IMR-90 (cell line): ENCODE measurements around the gene PTPRG. TPM values are rescaled to one million over a fixed set of nuclear protein-coding genes. Genes with fewer than 3 reads are reported as not detected.

Source experiments
- ATAC-seq: fragments of 200-7000 bp; cut with Tn5 transposase; 2 replicates; pipeline ENCODE4 v1.9.1; 2020; ENCODE audit warnings: low read depth, mild to moderate bottlenecking, moderate library complexity
- BruUV-seq: library from RNA; stranded (reverse); fragments of 400-500 nt; replicated peaks from 2 replicates; lab custom pipeline; 2021; lab: Mats Ljungman, UMichigan
- CTCF ChIA-PET: fragments of 300-600 bp; formaldehyde crosslinking; extraction: SDS; loops from one replicate; lab custom pipeline; 2021; ENCODE audit warnings: antibody characterized with exemption; lab: Yijun Ruan, JAX
- POLR2A ChIA-PET: fragments of 300-600 bp; sonication (Branson Sonifier 250); formaldehyde crosslinking; loops from one replicate; lab custom pipeline; 2022; ENCODE audit warnings: antibody characterized with exemption; ENCODE audit not compliant: unreplicated experiment; lab: Charles Lee
- DNase-seq: peaks from one replicate; pipeline ENCODE4 v3.0.0; 2013
- H2AFZ ChIP-seq: replicated peaks from 2 replicates; pipeline ENCODE3; 2013; ENCODE audit warnings: low read length, mild to moderate bottlenecking; ENCODE audit not compliant: poor library complexity
- H2AK5ac ChIP-seq: 2 replicates; pipeline ENCODE4 v1.6.1; 2013; ENCODE audit warnings: low read depth, low read length, inconsistent platforms
- H2AK9ac ChIP-seq: replicated peaks from 2 replicates; pipeline ENCODE3; 2013; ENCODE audit warnings: mild to moderate bottlenecking, low read depth, low read length, moderate library complexity; ENCODE audit not compliant: poor library complexity
- H2BK120ac ChIP-seq: 2 replicates; pipeline ENCODE4 v1.6.1; 2013; ENCODE audit warnings: low read depth, low read length, inconsistent platforms
- H2BK15ac ChIP-seq: 3 replicates; pipeline ENCODE4 v1.6.1; 2013; ENCODE audit warnings: low read depth, low read length, inconsistent platforms
- H2BK20ac ChIP-seq: 2 replicates; pipeline ENCODE4 v1.6.1; 2013; ENCODE audit warnings: low read depth, mild to moderate bottlenecking, inconsistent platforms, low read length, moderate library complexity
- H2BK5ac ChIP-seq: 2 replicates; pipeline ENCODE4 v1.6.1; 2013; ENCODE audit warnings: mild to moderate bottlenecking, low read depth, low read length, inconsistent platforms; ENCODE audit not compliant: poor library complexity, severe bottlenecking
- H3K14ac ChIP-seq: replicated peaks from 2 replicates; pipeline ENCODE4 v1.6.1; 2013; ENCODE audit warnings: low read depth, low read length, inconsistent platforms
- H3K18ac ChIP-seq: 2 replicates; pipeline ENCODE4 v1.6.1; 2013; ENCODE audit warnings: low read depth, low read length, control low read depth
- H3K23ac ChIP-seq: 2 replicates; pipeline ENCODE4 v1.6.1; 2013; ENCODE audit warnings: low read depth, low read length, inconsistent platforms
- H3K27ac ChIP-seq: 2 replicates; pipeline ENCODE4 v1.5.1; 2013; ENCODE audit warnings: mild to moderate bottlenecking, control low read depth, low read length; ENCODE audit not compliant: insufficient read depth
- H3K27me3 ChIP-seq: 2 replicates; pipeline ENCODE4 v1.6.1; 2013; ENCODE audit warnings: low read length; ENCODE audit not compliant: control insufficient read depth, insufficient read depth
- H3K36me3 ChIP-seq: 2 replicates; pipeline ENCODE4 v1.6.1; 2013; ENCODE audit warnings: low read length, mixed read lengths; ENCODE audit not compliant: control insufficient read depth, insufficient read depth
- H3K4ac ChIP-seq: 2 replicates; pipeline ENCODE4 v1.6.1; 2013; ENCODE audit warnings: low read depth, low read length, inconsistent platforms
- H3K4me1 ChIP-seq: 2 replicates; pipeline ENCODE4 v1.6.1; 2013; ENCODE audit warnings: low read length, mixed read lengths; ENCODE audit not compliant: control insufficient read depth, insufficient read depth
- H3K4me2 ChIP-seq: 2 replicates; pipeline ENCODE4 v1.6.1; 2013; ENCODE audit warnings: low read depth, mild to moderate bottlenecking, control low read depth, low read length, moderate library complexity
- H3K4me3 ChIP-seq: 2 replicates; pipeline ENCODE4 v1.5.1; 2013; ENCODE audit warnings: low read depth, mild to moderate bottlenecking, control low read depth, low read length, moderate library complexity; ENCODE audit not compliant: insufficient read depth
- H3K56ac ChIP-seq: 2 replicates; pipeline ENCODE4 v1.6.1; 2013; ENCODE audit warnings: low read length, inconsistent platforms; ENCODE audit not compliant: insufficient read depth; ENCODE audit errors: extremely low read depth
- H3K79me1 ChIP-seq, 2 experiments: 2 replicates each; pipeline ENCODE4 v1.6.1; 2013; ENCODE audit warnings: low read length in 2 of 2, inconsistent platforms in 1 of 2, low read depth in 1 of 2
- H3K9ac ChIP-seq: 2 replicates; pipeline ENCODE4 v1.6.1; 2013; ENCODE audit warnings: low read depth, low read length, control low read depth
- H3K9me1 ChIP-seq: 2 replicates; pipeline ENCODE4 v1.6.1; 2013; ENCODE audit warnings: low read length, inconsistent platforms; ENCODE audit not compliant: insufficient read depth
- H3K9me3 ChIP-seq: 2 replicates; pipeline ENCODE4 v1.6.1; 2013; ENCODE audit warnings: low read length; ENCODE audit not compliant: control insufficient read depth, insufficient read depth
- H4K20me1 ChIP-seq: 2 replicates; pipeline ENCODE4 v1.6.1; 2013; ENCODE audit warnings: low read length, inconsistent platforms; ENCODE audit not compliant: insufficient read depth
- H4K5ac ChIP-seq: 2 replicates; pipeline ENCODE4 v1.6.1; 2013; ENCODE audit warnings: mild to moderate bottlenecking, low read depth, low read length, control low read depth
- H4K8ac ChIP-seq, 2 experiments: 2 replicates each; pipeline ENCODE4 v1.6.1; 2013; ENCODE audit warnings: low read depth in 2 of 2, low read length in 2 of 2, control low read depth in 1 of 2, inconsistent platforms in 1 of 2
- H4K91ac ChIP-seq: 2 replicates; pipeline ENCODE4 v1.6.1; 2013; ENCODE audit warnings: low read depth, low read length, inconsistent platforms; ENCODE audit not compliant: insufficient read depth
- CEBPB ChIP-seq: IDR thresholded peaks from 2 replicates; pipeline ENCODE4 v1.6.1; 2012; ENCODE audit warnings: low read depth, low read length, improper control_type of control experiment
- FOS ChIP-seq: fragments of 150-350 bp; IDR thresholded peaks from 2 replicates; pipeline ENCODE4 v1.6.1; 2016; ENCODE audit warnings: low read depth, low read length
- MAFK ChIP-seq: IDR thresholded peaks from 2 replicates; pipeline ENCODE4 v1.6.1; 2012; ENCODE audit warnings: low read depth, low read length, improper control_type of control experiment
- RFX5 ChIP-seq: IDR thresholded peaks from 2 replicates; pipeline ENCODE4 v1.8.0; 2012; ENCODE audit warnings: low read depth, mild to moderate bottlenecking, low read length, moderate library complexity
- WGBS, 2 experiments: methylation state at CpG; one replicate each; pipeline versions ENCODE4 v1.1.5 to v1.1.7; 2013; ENCODE audit warnings: missing lambda C conversion rate in 2 of 2; ENCODE audit not compliant: insufficient read length in 1 of 2; ENCODE audit errors: extremely low coverage in 2 of 2; 5-methylcytosine and 5-hydroxymethylcytosine counted together
- dilution Hi-C: fragments of 300-500 bp; cut with HindIII; formaldehyde crosslinking; loops from one replicate; pipeline ENCODE4 v1.14.3; 2018; ENCODE audit warnings: low sequenced_read_pairs; ENCODE audit not compliant: unreplicated experiment
- in situ Hi-C: fragments of 300-500 bp; cut with MboI; formaldehyde crosslinking; loops from 3 replicates; pipeline ENCODE4 v1.14.3; 2019; ENCODE audit warnings: low sequenced_read_pairs, inconsistent platforms, mixed read lengths
- intact Hi-C: fragments of 100-400 bp; cut with micrococcal nuclease; formaldehyde crosslinking; loops from 2 replicates; pipeline ENCODE4 v1.10.0; 2022
- polyA plus RNA-seq, 3 experiments: library from polyadenylated mRNA; depleted of rRNA; stranded (reverse); fragments of >200 nt; gene quantifications; 2 replicates each; pipeline ENCODE4 v1.2.3, GENCODE V29; 2012; ENCODE audit warnings: low replicate concordance in 1 of 3
- total RNA-seq: library from RNA; depleted of rRNA; stranded (reverse); fragments of >200 nt; gene quantifications from 2 replicates; pipeline ENCODE4 v1.2.3, GENCODE V29; 2012

PTPRG gene
- total and polyA plus RNA-seq, 2 of the 4 experiments (the other 2 are of a cell fraction), result 7.7 to 31.0 TPM

GRCh38 chr3:61571516-61572336 is 10.4 kb downstream of the PTPRG start:
- Histone ChIP-seq H3K27me3 (no peaks in the 10 kb centered on the region), H2BK120ac (no peak overlapping the region), H3K4me2 (0 out of 2 replicates have a peak overlapping the region, but pooled peaks have one; percentile 0), H3K36me3 (no peaks in the 10 kb centered on the region; the same call in 1 of the 2 replicates), H2AFZ (no peak overlapping the region), H4K5ac (peak overlapping the region; percentile 37; the same call in 1 of the 2 replicates), H3K23ac (peak overlapping the region; percentile 62), H2AK5ac (peak overlapping the region; percentile 43; the same call in 1 of the 2 replicates), H3K4me1 (peaks cover 9% of the 10 kb centered on the region; the same call in 1 of the 2 replicates), H3K79me1 (peaks cover 43 to 74% of the 10 kb centered on the region in 2 experiments), H2BK20ac (peak overlapping the region; percentile 57; the same call in 1 of the 2 replicates), H3K9me1 (peaks cover 10% of the 10 kb centered on the region), H3K14ac (0 out of 2 replicates have a peak overlapping the region, but pooled peaks have one; percentile 17), H2AK9ac (no peak overlapping the region), H4K20me1 (peaks cover 26% of the 10 kb centered on the region), H4K91ac (peak overlapping the region; percentile 63; the same call in 1 of the 2 replicates), H2BK5ac (no peak overlapping the region), H3K9me3 (no peaks in the 10 kb centered on the region), H3K9ac (no peak overlapping the region), H3K4me3 (no peak overlapping the region), H2BK15ac (peak overlapping the region; percentile 74; the same call in 1 of the 3 replicates), H3K18ac (0 out of 2 replicates have a peak overlapping the region, but pooled peaks have one; percentile 16), H3K4ac (peak overlapping the region; percentile 78), H4K8ac (peak overlapping the region in 1 of 2 experiments; percentile 32; a peak in 1 of 4 replicates), H3K56ac (no peak overlapping the region), H3K27ac (no peak overlapping the region)
- no peak for TF ChIP-seq RFX5
- TF ChIP-seq MAFK, result no peak
- TF ChIP-seq CEBPB, result peak; percentile 84
- peak; percentile 38; the same call in 1 of the 2 replicates for TF ChIP-seq FOS
- dilution Hi-C loops (no loop called here), in situ Hi-C loops (no loop called here), intact Hi-C loops (no loop called here)
- peak; percentile 84 for DNase-seq
- peak; percentile 52 for ATAC-seq
- ChIA-PET CTCF (interaction anchor here (0.6 to 1.6 kb wide), 2 partner anchors 8 to 59 kb away, joined by 4 read pairs; no protein-coding TSS in a partner anchor), POLR2A (no interaction called here)
- no CpG with 5 or more reads among the region's 5 CpGs for WGBS, 2 experiments
- BruUV-seq, result no TSS peak
